K562 (cell line): ENCODE data around the gene FBLN2. TPM values are rescaled to one million over a fixed set of nuclear protein-coding genes. Genes with fewer than 3 reads are reported as not detected.

Source experiments
- ARID1B ChIP-seq: fragments of 450-650 bp; IDR thresholded peaks from 2 replicates; pipeline ENCODE4 v1.6.1; 2016; ENCODE audit warnings: antibody characterized with exemption, mild to moderate bottlenecking, inconsistent platforms
- ARNT ChIP-seq, 2 experiments: fragments of 450-650 bp; IDR thresholded peaks; 2 replicates each; pipeline ENCODE4 v1.6.1; 2016; ENCODE audit warnings: mild to moderate bottlenecking in 1 of 2
- ASH1L ChIP-seq: fragments of 450-650 bp; IDR thresholded peaks from 2 replicates; pipeline ENCODE4 v1.6.1; 2018; ENCODE audit warnings: borderline replicate concordance, mild to moderate bottlenecking, low read depth; ENCODE audit not compliant: partially characterized antibody
- EHMT2 ChIP-seq: fragments of 450-650 bp; IDR thresholded peaks from 2 replicates; pipeline ENCODE4 v1.6.1; 2018; ENCODE audit warnings: antibody characterized with exemption
- NR1H2 ChIP-seq: sonication (generic); formaldehyde crosslinking; IDR thresholded peaks from 2 replicates; pipeline ENCODE4 v1.4.0; 2020; ENCODE audit warnings: mild to moderate bottlenecking, missing genetic modification reagents
- RBM15 ChIP-seq: fragments of 200-400 bp; formaldehyde crosslinking; IDR thresholded peaks from 2 replicates; pipeline ENCODE4 v1.6.1; 2018; ENCODE audit warnings: mild to moderate bottlenecking, low read length, moderate library complexity; ENCODE audit not compliant: insufficient read depth
- RFX5 ChIP-seq: IDR thresholded peaks from 2 replicates; pipeline ENCODE4 v1.6.1; 2011; ENCODE audit warnings: low read depth, mild to moderate bottlenecking, improper control_type of control experiment, low read length
- SETDB1 ChIP-seq: IDR thresholded peaks from one replicate; pipeline ENCODE4 v1.6.1; 2012; ENCODE audit warnings: low read length, control low read depth, inconsistent platforms
- ZKSCAN1 ChIP-seq: fragments of 150-350 bp; IDR thresholded peaks from 2 replicates; pipeline ENCODE4 v1.6.1; 2016; ENCODE audit warnings: low read depth, low read length
- ZNF668 ChIP-seq: fragments of 250-450 bp; sonication (Bioruptor Pico); IDR thresholded peaks from 2 replicates; pipeline ENCODE4 v1.8.0; 2022; ENCODE audit warnings: mild to moderate bottlenecking, inconsistent platforms
- polyA plus RNA-seq, 8 experiments: library from polyadenylated mRNA; depleted of rRNA in 4 of 8; stranded (reverse) in 5 of 8; unstranded in 3 of 8; fragments of >200 nt; fragmentation: Nextera tagmentation in 2 of 8; fragmentation: Illumina TruSeq in 1 of 8; extraction: Ambion mirVana in 2 of 8; extraction: Trizol in 1 of 8; gene quantifications; 2 replicates each; pipeline versions ENCODE4 v1.2.1 to v1.2.3, GENCODE V29; 2011 to 2014; ENCODE audit warnings: inconsistent platforms in 1 of 8, missing spikeins in 1 of 8
- total RNA-seq, 7 experiments: library from RNA; depleted of rRNA in 6 of 7; stranded (reverse); fragments of >200 nt in 6 of 7; fragmentation: Illumina TruSeq in 2 of 7; extraction: Trizol in 2 of 7; gene quantifications; 2 replicates each; pipeline versions ENCODE4 v1.2.1 to v1.2.3, GENCODE V29; 2011 to 2021; ENCODE audit warnings: low replicate concordance in 1 of 7
- TF ChIP-seq, protein P1 (sequence below): fragments of 450-650 bp; IDR thresholded peaks from 2 replicates; pipeline ENCODE4 v1.6.1; 2014; ENCODE audit warnings: low read depth, mild to moderate bottlenecking, moderate library complexity, borderline replicate concordance
- TF ChIP-seq, protein P2 (sequence below), 2 experiments: IDR thresholded peaks; 2 replicates each; pipeline ENCODE4 v1.6.1; 2012; ENCODE audit warnings: improper control_type of control experiment in 2 of 2, low read depth in 2 of 2, low read length in 2 of 2, borderline replicate concordance in 1 of 2

The FBLN2 gene
- total and polyA plus RNA-seq, 9 of the 15 experiments (the other 6 are each of a cell fraction or from before 2014, with no cell fraction given): 0.03 to 0.10 (median 0.04) TPM; not detected in 6

DNA sequence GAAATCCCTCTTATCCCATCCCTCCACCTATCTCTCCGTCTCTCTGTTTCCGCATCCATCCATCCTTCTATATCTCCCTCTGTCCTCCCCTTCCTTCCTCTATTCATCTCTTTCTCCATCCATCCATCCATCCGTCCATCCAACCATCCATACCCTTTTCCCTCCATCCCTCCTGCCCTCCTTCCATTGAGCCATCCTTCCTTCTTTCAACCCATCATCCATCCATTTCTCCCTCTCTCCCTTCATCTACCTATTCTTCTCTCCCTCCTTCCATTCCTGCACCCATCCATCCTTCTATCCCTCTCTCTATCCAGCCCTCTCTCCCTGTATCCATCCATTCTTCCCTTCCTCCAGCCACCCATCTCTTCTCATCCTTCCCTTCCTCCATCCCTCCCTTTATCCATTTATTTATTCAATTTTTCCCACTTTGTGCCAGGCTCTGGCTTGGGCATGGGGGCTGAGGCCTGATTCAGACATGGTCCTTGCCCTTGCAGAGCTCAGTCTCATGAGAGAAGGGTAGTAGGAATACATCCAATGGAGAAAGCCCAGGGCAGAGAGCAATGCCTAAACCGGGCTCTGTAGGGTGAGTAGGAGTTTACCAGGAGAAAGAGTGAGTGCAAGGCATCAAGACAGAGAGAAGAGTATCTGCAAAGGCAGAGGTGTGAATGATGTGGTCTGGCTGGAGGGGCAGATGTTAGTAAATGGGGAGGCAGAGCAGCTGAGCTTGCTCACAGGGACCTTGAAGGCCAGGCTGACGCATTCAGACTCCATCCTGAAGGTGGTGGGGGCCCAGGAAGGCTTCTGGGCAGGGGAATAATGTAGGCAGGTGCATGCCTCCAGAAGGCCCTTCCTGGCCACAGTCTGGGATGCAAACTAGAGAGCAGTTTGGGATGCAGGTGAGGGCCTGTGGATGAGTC lies 19.5 kb upstream of the FBLN2 start (continued):
- TF ChIP-seq EHMT2 (no peak), SETDB1 (no peak), ZKSCAN1 (no peak), ARID1B (no peak), ARNT (IDR thresholded peaks at IDR 0.05) (no peak), ASH1L (no peak), ZNF668 (no peak), RFX5 (no peak), NR1H2 (CRISPR knock-in tag) (no peak), RBM15 (no peak)
- TF ChIP-seq, protein P1, sequence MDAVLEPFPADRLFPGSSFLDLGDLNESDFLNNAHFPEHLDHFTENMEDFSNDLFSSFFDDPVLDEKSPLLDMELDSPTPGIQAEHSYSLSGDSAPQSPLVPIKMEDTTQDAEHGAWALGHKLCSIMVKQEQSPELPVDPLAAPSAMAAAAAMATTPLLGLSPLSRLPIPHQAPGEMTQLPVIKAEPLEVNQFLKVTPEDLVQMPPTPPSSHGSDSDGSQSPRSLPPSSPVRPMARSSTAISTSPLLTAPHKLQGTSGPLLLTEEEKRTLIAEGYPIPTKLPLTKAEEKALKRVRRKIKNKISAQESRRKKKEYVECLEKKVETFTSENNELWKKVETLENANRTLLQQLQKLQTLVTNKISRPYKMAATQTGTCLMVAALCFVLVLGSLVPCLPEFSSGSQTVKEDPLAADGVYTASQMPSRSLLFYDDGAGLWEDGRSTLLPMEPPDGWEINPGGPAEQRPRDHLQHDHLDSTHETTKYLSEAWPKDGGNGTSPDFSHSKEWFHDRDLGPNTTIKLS: no peak
- TF ChIP-seq, protein P2, sequence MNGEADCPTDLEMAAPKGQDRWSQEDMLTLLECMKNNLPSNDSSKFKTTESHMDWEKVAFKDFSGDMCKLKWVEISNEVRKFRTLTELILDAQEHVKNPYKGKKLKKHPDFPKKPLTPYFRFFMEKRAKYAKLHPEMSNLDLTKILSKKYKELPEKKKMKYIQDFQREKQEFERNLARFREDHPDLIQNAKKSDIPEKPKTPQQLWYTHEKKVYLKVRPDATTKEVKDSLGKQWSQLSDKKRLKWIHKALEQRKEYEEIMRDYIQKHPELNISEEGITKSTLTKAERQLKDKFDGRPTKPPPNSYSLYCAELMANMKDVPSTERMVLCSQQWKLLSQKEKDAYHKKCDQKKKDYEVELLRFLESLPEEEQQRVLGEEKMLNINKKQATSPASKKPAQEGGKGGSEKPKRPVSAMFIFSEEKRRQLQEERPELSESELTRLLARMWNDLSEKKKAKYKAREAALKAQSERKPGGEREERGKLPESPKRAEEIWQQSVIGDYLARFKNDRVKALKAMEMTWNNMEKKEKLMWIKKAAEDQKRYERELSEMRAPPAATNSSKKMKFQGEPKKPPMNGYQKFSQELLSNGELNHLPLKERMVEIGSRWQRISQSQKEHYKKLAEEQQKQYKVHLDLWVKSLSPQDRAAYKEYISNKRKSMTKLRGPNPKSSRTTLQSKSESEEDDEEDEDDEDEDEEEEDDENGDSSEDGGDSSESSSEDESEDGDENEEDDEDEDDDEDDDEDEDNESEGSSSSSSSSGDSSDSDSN (IDR thresholded peaks at IDR 0.05; ENCODE audit: borderline replicate concordance in 1 of 2, low read depth in 2 of 2, low read length in 2 of 2): no peak
